SKM-1 (cell line): ENCODE results near the gene WNK2.

Experiments
- DNase-seq: peaks from one replicate; lab custom pipeline; 2025; ENCODE audit not compliant: unreplicated experiment; lab: John Stamatoyannopoulos, UW

Gene WNK2

DNA sequence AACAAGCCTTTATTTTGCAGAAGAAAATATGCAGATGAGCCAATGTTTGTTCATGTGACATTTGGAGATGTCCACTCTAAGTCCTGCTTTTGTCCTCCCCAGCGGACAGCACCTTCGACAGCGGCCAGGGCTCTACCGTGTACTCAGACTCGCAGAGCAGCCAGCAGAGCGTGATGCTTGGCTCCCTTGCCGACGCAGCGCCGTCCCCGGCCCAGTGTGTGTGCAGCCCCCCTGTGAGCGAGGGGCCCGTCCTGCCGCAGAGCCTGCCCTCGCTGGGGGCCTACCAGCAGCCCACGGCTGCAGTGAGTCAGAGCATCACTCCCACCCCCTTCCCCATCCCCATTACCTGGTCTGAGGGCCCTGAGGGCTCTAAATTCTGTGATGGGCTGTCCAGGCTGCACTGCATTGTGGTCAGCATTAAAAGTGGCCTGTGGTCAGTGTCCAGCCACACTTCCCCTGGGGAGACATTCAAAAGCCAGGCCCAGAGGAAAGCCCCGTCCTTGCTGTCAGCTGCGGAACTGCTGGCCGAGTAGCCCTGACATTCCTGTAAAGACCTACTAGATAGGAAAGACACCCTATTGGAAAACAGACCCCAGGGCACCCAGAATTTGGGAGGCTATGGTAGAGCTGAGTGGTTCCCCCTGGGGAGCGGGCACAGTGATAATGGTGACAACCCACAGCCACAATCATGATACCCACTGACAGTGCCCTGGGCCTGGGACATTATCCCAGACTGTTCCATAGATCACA lies 69.0 kb downstream of the WNK2 start:
- no peak for DNase-seq

- no peak for DNase-seq
Observed at GRCh38 chr9:93253633-93254032, 69.7 kb downstream of the WNK2 start.

DNA sequence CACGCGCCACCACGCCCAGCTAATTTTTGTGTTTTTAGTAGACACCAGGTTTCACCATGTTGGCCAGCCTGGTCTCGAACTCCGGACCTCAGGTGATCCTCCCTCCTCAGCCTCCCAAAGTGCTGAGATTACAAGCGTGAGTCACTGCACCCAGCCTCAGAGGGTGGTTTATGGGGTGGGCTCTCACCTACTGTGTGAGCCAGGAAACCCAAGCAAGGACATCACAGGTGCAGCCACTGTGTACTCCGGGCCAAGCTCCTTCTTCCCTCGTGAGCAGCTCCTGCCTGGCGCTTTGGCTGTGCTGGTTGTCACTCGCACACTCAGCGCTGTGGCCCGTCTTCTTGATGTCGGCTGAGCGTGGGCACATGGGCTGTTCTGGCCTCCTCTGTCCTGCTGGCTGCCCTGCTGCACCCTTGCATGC lies 70.1 kb downstream of the WNK2 start:
- no peak for DNase-seq

- DNase-seq = no peak
Observed at GRCh38 chr9:93254806-93255493, 71.0 kb downstream of the WNK2 start.

DNA sequence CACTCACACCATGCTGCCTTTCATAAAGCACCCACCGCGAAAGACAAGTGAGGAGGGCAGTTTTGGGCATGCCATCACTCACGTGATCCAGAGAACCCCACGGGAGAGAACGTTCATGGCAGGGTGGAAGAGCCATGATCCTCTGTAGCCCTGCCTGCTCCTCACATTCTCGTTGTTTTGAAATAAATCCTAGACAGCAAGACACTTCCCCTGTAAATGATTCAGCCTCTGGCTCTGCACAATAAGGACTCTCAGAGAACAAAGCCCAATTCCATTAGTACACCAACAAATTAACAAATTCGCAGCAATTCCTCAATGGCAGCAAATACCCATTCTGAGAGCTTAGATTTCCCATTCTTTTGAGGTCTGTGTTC lies 71.5 kb downstream of the WNK2 start:
- DNase-seq = no peak

- no peak for DNase-seq
Observed at GRCh38 chr9:93255994-93256877, 72.3 kb downstream of the WNK2 start.

- no peak for DNase-seq
Observed at GRCh38 chr9:93256878-93257807, 73.2 kb downstream of the WNK2 start.

- no peak for DNase-seq
Observed at GRCh38 chr9:93257808-93258331, 73.9 kb downstream of the WNK2 start.

DNA sequence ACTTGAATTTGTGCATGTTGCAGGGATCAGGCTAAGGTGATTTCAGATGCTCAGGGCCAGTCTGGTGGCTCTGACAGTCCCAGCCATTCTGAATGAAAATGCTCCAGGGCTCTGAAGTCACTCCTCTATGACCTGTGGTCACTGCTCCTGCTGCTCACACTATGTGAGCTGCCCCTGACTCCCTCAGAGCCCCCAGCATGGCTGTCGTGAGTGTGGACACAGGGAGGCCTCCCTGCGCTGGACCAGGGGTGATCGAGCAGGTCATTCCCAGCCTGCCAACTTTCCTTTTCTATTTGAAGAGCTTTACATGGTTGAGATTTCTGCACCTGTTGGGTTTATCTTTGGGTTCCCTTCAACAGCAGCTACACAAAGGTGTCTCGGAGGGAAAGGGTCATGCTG lies 74.5 kb downstream of the WNK2 start:
- no peak for DNase-seq

- DNase-seq = no peak
Observed at GRCh38 chr9:93258818-93259489, 75.0 kb downstream of the WNK2 start.

- no peak for DNase-seq
Observed at GRCh38 chr9:93259490-93260262, 75.7 kb downstream of the WNK2 start.

DNA sequence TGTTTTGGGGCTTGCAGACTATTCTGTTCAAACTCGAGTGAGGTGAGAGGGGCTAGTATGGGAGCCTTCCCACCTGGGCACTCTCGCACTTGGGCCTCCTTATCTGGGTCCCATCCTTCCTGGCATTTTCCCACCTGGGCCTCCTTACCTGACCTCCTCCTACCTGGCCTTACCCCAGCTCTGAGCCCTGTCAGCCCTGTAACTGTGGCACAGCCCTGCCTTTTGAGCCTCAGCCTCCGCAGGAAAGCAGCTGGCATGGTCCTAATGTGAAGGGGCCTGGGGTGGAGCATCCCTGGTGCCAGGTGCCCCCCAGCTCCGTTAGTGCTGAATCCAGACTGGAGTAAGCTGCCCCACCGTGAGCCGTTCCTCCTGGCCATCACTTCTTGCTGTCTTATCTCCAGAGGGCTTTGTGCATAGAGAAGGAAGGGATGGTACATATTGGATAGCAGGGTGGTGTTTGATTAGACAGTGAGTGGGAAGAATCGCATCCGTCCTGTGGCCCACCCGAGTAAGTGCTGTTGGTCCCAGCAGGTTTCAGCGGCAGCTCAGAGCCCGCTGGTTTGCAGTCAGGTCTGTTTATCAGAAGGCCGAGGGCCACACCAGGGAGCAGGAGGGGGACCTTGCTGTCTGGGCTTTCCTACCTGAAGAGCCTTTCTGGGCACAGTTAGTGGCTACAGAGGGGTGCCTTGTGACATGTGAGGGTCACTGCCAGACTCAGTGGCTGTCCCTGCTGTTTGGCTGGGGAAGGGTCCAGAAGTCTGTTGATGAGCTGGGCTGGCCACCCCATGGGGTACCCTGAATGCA lies 76.5 kb downstream of the WNK2 start:
- DNase-seq = no peak

GRCh38 chr9:93261281-93261680 lies 77.3 kb downstream of the WNK2 start:
- DNase-seq = no peak

DNA sequence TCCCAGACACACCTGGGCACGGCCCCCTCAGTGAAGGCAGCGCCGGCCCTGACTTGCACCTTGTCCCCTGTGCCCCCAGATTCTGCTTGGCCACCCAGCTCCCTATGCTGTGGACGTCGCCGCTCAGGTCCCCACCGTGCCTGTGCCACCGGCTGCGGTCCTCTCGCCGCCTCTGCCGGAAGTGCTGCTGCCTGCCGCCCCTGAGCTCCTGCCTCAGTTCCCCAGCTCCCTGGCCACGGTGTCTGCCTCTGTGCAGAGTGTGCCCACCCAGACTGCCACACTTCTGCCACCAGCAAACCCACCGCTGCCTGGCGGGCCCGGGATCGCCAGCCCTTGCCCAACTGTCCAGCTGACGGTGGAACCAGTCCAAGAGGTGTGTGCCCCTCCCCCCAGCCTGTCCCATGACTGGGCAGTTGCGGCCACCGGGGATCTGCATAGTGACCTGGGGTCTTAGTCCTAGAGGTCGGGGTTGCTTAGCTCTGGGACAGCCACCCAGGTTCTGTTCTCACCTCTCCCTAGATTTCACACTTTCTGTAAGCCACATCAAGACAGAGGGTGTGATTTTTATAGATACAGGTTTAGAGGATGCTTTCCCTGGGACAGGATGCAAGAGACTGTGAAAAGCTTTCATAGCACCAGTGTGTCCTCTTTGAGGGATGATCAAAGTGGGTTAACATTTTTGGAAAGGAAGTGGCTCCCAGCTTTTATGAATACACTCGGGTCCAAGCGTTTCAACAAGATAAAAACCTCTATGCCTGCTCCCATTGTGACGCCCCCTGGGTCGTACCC lies 78.0 kb downstream of the WNK2 start:
- no peak for DNase-seq

DNA sequence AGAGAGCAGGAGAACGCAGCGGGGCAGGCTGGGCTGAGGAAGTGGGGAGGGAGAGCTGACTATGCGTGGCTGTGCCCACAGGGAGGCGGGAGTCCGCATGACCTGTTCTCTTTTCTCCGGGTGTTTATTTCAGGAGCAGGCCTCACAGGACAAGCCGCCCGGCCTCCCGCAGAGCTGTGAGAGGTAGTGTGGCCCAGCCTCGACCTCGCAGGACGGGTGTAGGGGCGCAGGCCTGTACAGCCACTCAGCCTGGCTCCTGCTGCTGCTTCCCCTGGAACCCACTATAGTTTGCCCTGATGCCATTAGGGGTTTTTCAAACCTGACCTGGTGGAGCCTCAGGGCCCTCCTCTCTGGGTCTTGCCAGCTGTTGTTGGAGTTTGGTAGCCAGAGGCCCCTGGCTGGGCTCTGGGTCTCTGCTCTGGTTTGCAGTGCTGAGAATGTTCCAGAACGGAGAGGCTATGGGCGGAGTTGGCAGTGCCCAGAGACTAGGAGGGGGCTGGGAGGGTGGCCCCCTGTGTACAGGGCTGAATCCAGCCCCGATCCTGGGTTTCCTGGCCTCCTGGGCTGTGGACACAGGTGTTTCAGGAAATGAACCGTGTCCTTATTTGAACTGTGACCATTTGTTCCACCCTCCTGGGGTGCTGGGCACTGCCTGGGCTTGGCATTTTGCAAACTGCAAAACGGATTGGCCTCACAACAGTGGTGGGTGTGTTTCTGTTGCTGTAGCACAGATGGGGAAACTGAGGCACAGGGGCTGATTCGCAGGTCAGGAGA lies 78.8 kb downstream of the WNK2 start:
- DNase-seq = no peak

DNA sequence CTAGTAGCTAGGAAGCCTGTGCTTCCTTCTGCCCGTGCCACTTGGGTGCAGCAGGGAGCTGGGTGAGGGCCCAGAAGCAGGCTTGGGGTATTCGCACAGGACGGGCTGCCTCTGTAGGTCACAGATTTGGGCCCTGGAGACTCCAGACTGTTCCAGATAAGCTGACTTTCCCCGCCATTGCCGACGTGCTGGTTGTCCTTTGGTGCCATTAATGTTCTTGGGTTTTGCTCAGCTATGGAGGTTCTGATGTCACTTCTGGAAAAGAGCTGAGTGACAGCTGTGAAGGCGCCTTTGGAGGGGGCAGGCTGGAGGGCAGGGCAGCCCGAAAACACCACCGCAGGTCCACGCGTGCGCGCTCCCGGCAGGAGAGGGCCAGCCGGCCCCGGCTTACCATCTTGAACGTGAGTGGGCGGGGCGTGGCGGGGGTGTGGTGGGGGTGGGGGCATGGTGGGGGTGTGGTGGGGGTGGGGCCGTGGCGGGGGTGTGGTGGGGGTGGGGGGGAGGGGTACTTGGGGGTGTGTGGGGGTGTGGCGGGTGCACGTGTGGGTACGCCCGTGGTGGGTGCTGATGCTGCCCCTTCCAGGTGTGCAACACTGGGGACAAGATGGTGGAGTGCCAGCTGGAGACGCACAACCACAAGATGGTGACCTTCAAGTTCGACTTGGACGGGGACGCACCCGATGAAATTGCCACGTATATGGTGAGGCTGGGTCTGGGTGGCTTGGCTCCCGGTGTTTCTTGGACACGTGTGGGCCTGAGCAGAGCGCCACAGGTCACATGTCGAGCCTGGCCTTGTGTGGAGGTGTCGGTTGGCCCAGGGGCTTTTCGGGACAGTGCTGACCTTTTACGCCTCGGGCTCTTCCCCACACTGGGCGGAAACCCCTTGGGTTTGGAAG lies 79.6 kb downstream of the WNK2 start:
- DNase-seq = no peak
